CD4-positive, alpha-beta T cell treated with Interleukin-15 for 4 hours (primary cell): ENCODE results near the gene XYLB.
"Not testable (repeated sequence)": the region's sequence is repeated elsewhere in the genome, so short reads cannot be mapped to it uniquely, and the experiment has no call there.

Experiments
- DNase-seq: peaks from one replicate; pipeline ENCODE4 v3.0.0-alpha.2; 2020; ENCODE audit warnings: low spot score

The XYLB gene

DNA sequence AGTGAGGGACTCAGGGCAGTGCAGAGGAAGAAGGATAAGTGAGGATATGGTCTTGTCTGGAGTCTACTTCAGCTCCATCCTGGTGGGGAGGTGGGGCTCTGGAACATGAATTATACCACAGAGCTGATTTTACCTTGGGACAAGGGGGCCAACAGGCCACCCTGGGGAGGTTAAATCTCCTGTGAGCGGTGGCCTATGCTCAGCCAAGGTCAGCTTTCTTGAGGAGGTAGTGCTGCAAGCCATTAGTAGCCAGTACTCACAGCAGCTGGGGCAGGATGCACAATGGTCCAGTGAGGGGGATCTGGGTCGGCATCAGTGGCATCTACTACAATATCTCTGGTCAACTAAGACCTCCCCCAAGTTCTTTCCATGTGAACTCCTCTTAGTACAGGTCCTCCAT lies 49.7 kb downstream of the XYLB start:
- no peak for DNase-seq

- DNase-seq, result no peak
Observed at GRCh38 chr3:38396861-38397260, 50.3 kb downstream of the XYLB start.

- no peak for DNase-seq
Observed at GRCh38 chr3:38397320-38397719, 50.7 kb downstream of the XYLB start.

- DNase-seq, result no peak
Observed at GRCh38 chr3:38401246-38401962, 54.8 kb downstream of the XYLB start.

DNA sequence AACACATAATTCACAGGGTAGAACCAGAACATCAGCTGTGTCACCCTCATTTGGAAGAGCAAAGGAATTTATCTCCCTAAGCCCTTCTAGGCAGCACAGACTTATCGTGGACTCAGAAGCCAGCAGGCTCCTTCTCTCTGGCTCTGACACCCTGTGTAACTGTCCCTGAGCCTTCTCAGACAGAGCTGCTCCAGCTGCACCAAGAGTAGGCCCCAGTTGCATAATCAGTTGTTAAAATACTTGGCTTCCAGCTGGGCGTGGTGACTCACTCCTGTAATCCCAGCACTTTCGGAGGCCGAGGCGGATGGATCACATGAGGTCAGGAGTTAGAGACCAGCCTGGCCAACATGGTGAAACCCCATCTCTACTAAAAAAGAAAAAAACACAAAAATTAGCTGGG lies 57.7 kb downstream of the XYLB start:
- no peak for DNase-seq

- DNase-seq, result no peak
Observed at GRCh38 chr3:38411591-38411990, 65.0 kb downstream of the XYLB start.

- DNase-seq, result not testable (repeated sequence)
Observed at GRCh38 chr3:38420758-38421157, 74.2 kb downstream of the XYLB start.

GRCh38 chr3:38421679-38422336 lies 75.2 kb downstream of the XYLB start:
- no peak for DNase-seq

DNA sequence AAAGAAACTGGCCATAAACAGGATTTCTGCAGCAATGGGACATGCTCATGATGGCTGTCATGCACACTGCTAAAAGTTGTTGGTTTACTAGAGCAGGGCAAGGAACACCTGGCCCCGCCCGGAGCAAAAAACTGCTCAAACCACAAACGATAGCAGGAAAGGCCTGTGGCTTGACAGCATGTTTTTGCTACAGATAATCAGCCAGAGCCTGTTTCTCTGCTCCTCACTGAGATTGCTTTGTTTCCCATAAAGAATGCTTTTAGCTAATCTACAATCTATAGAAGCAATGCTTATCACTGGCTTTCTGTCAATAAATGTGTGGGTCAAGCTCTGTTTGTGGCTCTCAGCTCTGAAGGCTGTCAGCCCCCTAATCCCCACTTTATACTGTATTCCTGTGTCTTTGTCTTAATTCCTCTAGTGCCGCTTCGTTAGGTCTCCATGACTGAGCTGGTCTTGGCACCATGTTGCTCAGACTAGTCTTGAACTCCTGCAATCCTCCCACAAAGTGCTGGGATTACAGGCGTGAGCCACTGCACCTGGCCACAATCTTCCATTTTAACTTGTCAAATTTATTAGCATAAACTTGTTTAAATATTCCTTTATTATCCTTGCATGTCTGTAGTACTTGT lies 80.3 kb downstream of the XYLB start:
- peak; percentile 9 for DNase-seq

- DNase-seq, result not testable (repeated sequence)
Observed at GRCh38 chr3:38432871-38433658, 86.5 kb downstream of the XYLB start.

DNA sequence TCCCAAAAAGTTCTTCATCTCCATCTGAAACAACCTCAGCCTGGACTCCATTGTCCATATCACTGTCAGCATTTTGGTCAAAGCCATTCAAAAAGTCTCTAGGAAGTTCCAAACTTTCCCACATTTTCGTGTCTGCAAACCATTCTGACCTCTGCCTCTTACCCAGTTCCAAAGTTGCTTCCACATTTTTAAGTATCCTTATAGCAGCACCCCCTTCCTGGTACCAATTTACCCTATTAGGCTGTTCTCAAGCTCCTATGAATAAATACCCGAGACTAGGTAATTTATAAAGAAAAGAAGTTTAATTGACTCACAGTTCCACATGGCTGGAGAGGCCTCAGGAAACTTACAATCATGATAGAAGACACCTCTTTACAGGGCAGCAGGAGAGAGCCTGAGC lies 87.1 kb downstream of the XYLB start:
- DNase-seq, result not testable (repeated sequence)

- DNase-seq, result peak; percentile 39
Observed at GRCh38 chr3:38438436-38439069, 92.0 kb downstream of the XYLB start.

- DNase-seq, result not testable (repeated sequence)
Observed at GRCh38 chr3:38443205-38443604, 96.6 kb downstream of the XYLB start.

DNA sequence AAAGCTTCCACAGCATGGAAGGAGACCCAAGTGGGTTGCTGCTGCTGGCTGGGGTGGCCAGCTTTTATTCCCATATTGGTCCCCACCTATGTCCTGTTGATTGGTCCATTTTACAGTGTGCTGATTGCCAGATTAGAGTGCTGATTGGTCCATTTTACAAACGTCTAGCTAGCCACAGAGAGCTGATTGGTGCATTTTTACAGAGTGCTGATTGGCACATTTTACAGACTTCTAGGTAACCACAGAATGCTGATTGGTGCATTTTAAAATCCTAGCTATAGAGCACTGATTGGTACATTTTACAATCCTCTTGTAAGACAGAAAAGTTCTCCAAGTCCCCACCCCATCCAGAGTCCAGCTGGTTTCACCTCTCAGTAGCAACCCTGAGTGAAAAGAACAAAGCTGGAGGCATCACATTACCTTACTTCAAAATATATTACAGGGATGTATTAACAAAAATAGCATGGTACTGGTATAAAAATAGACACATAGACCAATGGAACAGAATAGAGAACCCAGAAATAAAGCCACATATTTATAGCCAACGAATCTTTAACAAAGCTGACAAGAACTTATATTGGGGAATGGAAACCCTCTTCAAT lies 99.6 kb downstream of the XYLB start:
- no peak for DNase-seq

DNA sequence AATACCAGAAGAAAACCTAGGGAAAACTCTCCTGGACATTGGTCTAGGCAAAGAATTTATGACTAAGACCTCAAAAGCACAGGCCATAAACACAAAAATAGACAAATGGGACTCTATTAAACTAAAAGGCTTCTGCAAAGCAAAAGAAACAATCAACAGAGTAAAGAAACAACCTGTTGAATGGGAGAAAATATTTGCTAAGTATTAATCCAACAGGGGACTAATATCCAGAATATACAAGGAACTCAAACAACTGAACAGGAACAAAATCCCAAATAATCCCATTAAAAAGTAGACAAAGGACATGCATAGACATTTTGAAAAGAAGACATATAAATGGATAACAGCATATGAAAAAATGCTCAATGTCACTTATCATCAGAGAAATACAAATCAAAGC lies 100.2 kb downstream of the XYLB start:
- DNase-seq, result no peak

- no peak for DNase-seq
Observed at GRCh38 chr3:38450853-38451252, 104.3 kb downstream of the XYLB start.

DNA sequence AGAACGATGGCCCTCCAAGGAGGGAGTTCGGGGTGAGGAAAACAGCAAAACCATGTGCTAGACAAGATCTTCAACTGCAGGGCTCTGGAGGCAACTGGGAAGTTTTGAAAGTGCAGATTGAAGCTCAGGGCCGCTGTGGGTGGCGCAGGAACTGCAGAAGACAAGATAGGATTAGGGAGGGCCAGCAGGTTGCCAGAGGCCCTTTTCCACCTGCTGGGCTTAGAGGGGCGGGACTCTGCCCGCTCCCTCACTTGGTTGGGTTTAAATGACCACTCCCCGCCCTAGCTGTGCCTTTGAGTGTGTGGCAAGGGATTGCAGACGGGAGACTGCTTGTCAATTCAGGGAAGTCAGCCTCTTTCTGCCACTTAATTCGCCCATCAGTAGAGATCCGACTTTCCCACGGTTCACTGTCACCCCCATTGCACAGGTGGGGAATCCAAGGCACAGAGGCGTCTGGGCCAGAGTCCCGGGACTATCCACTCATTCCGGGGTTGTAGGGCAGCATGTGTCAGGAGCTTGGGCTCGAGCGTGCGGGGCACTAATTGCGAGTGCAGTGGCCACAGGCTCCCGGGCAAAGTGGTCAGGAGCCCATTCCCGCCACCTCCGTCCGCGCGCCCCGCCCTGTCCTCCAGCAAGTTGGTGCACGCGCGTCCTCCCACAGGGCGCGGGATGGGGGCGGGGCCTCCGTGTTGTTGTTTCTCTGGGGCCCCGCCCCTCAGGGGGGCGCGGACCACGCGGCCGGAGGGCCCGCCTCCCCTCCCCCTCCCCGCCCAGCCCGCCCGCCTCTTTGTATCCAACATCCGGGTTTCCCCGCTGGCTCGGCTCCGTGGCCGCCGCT lies 106.7 kb downstream of the XYLB start, which contains the start of gene ACVR2B:
Gene ACVR2B, plus strand, starts transcription at position 816 of the 838 bp plus-strand sequence. CDS start 433 bp downstream, outside the sequence.
- DNase-seq, result peak; percentile 70

- DNase-seq, result no peak
Observed at GRCh38 chr3:38453913-38454177, 107.3 kb downstream of the XYLB start.

GRCh38 chr3:38454178-38454883 lies 107.7 kb downstream of the XYLB start:
- DNase-seq, result peak; percentile 17
